Aorta (tissue), 5 donors: Measurements from ENCODE around the gene AR. TPM values are rescaled to one million over a fixed set of nuclear protein-coding genes. Genes with fewer than 3 reads are reported as not detected.

Experiments used
- ATAC-seq: fragments of 200-7000 bp; cut with Tn5 transposase; one replicate; pipeline ENCODE4 v1.9.1; 2022; ENCODE audit warnings: moderate library complexity; ENCODE audit not compliant: low FRiP score
- DNase-seq, 2 donors: peaks; one replicate each; pipeline ENCODE4 v3.0.0-alpha.2; 2020
- H3K27ac ChIP-seq, 2 donors: one replicate each; pipeline ENCODE4 v1.5.1; 2013; ENCODE audit warnings: low read length in 2 of 2, mild to moderate bottlenecking in 2 of 2, moderate library complexity in 2 of 2, control low read depth in 1 of 2, inconsistent platforms in 1 of 2, low read depth in 1 of 2
- H3K27me3 ChIP-seq, 2 donors: one replicate each; pipeline ENCODE4 v1.6.1; 2013; ENCODE audit warnings: control low read depth in 1 of 2, low read length in 1 of 2, mild to moderate bottlenecking in 1 of 2, moderate library complexity in 1 of 2; ENCODE audit not compliant: insufficient read depth in 2 of 2, control insufficient read depth in 1 of 2
- H3K36me3 ChIP-seq, 2 donors: one replicate each; pipeline ENCODE4 v1.6.1; 2013; ENCODE audit warnings: control low read depth in 1 of 2, low read length in 1 of 2, mild to moderate bottlenecking in 1 of 2; ENCODE audit not compliant: insufficient read depth in 2 of 2, control insufficient read depth in 1 of 2
- H3K4me1 ChIP-seq, 2 donors: one replicate each; pipeline ENCODE4 v1.6.1; 2013; ENCODE audit warnings: low read length in 2 of 2, control low read depth in 1 of 2, mild to moderate bottlenecking in 1 of 2, moderate library complexity in 1 of 2; ENCODE audit not compliant: insufficient read depth in 2 of 2, control insufficient read depth in 1 of 2
- H3K4me3 ChIP-seq, 2 donors: one replicate each; pipeline ENCODE4 v1.5.1; 2013; ENCODE audit warnings: low read length in 2 of 2, control low read depth in 1 of 2, mild to moderate bottlenecking in 1 of 2
- H3K9me3 ChIP-seq: one replicate; pipeline ENCODE4 v1.6.1; 2013; ENCODE audit warnings: mild to moderate bottlenecking, low read length; ENCODE audit not compliant: control insufficient read depth
- WGBS, 2 donors: extraction: QIAGEN DNeasy Blood & Tissue Kit; methylation state at CpG; one replicate each; pipeline ENCODE4 v1.1.7; 2013; 5-methylcytosine and 5-hydroxymethylcytosine counted together
- intact Hi-C, 2 donors: fragments of 100-400 bp; cut with DNase I; formaldehyde crosslinking; loops; one replicate each; pipeline versions ENCODE4 v1.14.2 to v1.15.0; 2022
- long read RNA-seq, 2 donors: library from polyadenylated mRNA; unstranded; transcript quantifications; one replicate each; pipeline ENCODE4 v2.0.0, GENCODE V29; 2020 to 2021
- polyA plus RNA-seq, 2 donors: library from polyadenylated mRNA; stranded (reverse); fragments of 200-250 nt; gene quantifications; one replicate each; pipeline ENCODE4 v1.2.3, GENCODE V29; 2013
- total RNA-seq, 2 donors: library from RNA; stranded (reverse); fragmentation: NEBNext Ultra II Directional; extraction: Animal tissue kit (Norgen Biotek cat#: 25700); gene quantifications; one replicate each; pipeline ENCODE4 v1.2.1, GENCODE V29; 2021
- donor health status: healthy with polysubstance abuse.
- donor health status: Bipolar disorder and iron deficiency.
- donor health status: DM: no; HTN: no; CAD: no.
- donor health status: DM: no; HTN: no; CAD: no.
- donor health status: DM: yes; HTN: yes; CAD: no.

The AR gene, protein sequence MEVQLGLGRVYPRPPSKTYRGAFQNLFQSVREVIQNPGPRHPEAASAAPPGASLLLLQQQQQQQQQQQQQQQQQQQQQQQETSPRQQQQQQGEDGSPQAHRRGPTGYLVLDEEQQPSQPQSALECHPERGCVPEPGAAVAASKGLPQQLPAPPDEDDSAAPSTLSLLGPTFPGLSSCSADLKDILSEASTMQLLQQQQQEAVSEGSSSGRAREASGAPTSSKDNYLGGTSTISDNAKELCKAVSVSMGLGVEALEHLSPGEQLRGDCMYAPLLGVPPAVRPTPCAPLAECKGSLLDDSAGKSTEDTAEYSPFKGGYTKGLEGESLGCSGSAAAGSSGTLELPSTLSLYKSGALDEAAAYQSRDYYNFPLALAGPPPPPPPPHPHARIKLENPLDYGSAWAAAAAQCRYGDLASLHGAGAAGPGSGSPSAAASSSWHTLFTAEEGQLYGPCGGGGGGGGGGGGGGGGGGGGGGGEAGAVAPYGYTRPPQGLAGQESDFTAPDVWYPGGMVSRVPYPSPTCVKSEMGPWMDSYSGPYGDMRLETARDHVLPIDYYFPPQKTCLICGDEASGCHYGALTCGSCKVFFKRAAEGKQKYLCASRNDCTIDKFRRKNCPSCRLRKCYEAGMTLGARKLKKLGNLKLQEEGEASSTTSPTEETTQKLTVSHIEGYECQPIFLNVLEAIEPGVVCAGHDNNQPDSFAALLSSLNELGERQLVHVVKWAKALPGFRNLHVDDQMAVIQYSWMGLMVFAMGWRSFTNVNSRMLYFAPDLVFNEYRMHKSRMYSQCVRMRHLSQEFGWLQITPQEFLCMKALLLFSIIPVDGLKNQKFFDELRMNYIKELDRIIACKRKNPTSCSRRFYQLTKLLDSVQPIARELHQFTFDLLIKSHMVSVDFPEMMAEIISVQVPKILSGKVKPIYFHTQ
- 10 to 100 TPM; 12.8 to 17.9 TPM for total RNA-seq
- 1 to 10 TPM; 1.6 to 5.0 TPM for polyA plus RNA-seq
- long read RNA-seq, donor 1, full-length matches to known transcripts = 9 of 23 reads
- long read RNA-seq, donor 1, partial matches to known transcripts = 3 of 23 reads
- long read RNA-seq, donor 1, other reads (novel, unspliced or antisense) = 11 of 23 reads
- long read RNA-seq, donor 2, full-length matches to known transcripts = 2 of 17 reads
- long read RNA-seq, donor 2, partial matches to known transcripts = 1 of 17 reads
- long read RNA-seq, donor 2, other reads (novel, unspliced or antisense) = 14 of 17 reads

DNA sequence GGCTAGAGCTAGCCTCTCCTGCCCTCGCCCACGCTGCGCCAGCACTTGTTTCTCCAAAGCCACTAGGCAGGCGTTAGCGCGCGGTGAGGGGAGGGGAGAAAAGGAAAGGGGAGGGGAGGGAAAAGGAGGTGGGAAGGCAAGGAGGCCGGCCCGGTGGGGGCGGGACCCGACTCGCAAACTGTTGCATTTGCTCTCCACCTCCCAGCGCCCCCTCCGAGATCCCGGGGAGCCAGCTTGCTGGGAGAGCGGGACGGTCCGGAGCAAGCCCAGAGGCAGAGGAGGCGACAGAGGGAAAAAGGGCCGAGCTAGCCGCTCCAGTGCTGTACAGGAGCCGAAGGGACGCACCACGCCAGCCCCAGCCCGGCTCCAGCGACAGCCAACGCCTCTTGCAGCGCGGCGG is at the start of gene AR:
Gene AR, plus strand, starts transcription at position 204 of the 400 bp plus-strand sequence. CDS start 1,126 bp downstream, outside the sequence.
- no peaks in the 10 kb centered on the region for H3K4me1 ChIP-seq
- peak within 1 kb of the TSS; percentile 52 to 68 for H3K4me3 ChIP-seq
- intact Hi-C loops = loop anchor here in 1 of 2 donors (5.0 to 10.0 kb wide), 2 partner anchors 181 to 238 kb away; no protein-coding TSS in a partner anchor
- peak; percentile 84 to 90 for DNase-seq
- no peaks in the 10 kb centered on the region for H3K36me3 ChIP-seq
- ATAC-seq = peak; percentile 83
- H3K27ac ChIP-seq = peak within 1 kb of the TSS in 1 of 2 donors; percentile 65
- WGBS, 2 donors = 0 to 33% methylated on average over 29 to 30 of the region's 30 CpGs
- no peaks in the 10 kb centered on the region for H3K27me3 ChIP-seq
- H3K9me3 ChIP-seq = no peaks in the 10 kb centered on the region

DNA sequence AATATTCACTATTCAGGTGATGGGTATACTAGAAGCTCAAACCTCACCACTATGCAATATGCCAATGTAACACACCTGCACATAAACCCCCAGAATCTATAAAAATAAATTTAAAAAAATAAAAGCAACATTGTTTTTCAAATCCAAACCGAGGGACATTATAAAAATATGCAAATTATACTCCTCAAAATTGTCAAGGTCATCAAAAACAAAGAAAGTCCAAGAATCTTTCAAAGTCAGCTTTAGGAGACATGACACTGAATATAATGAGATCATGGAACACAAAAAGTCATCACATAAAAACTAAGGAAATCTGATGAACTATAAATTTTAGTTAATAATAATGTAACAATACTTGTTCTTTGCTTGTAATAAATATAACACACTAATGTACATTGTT is 43.2 kb upstream of the AR start:
- no peak overlapping the region for H3K27ac ChIP-seq
- intact Hi-C loops = no loop called here
- DNase-seq (no peak), ATAC-seq (no peak)
- no peak overlapping the region for H3K4me3 ChIP-seq
- H3K36me3 ChIP-seq = no peaks in the 10 kb centered on the region
- H3K9me3 ChIP-seq = no peaks in the 10 kb centered on the region
- H3K4me1 ChIP-seq = no peaks in the 10 kb centered on the region
- no peaks in the 10 kb centered on the region for H3K27me3 ChIP-seq
- 21 to 64% methylated on average over 1 of the region's 1 CpG for WGBS, 2 donors

DNA sequence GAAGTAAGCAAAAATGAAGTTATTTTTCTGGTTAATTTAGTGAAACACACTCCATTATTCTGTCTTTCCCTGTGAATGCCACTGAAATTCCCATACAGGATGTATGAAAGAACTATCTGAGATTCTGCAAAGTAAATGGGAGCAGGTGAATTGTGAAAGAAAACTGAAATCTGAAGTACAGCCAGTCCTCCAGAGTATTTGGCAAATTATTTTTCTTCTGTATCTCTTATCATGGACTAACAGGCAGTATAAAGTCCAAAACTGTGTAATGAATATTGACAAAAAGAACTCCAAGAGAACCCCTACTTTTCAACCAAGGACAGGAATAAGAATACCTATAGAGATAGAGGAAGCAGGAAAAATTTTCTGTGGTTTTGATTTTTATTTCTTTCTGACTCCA is 40.8 kb upstream of the AR start:
- no peak overlapping the region for H3K27ac ChIP-seq
- H3K9me3 ChIP-seq = no peaks in the 10 kb centered on the region
- ATAC-seq (no peak), DNase-seq (no peak)
- intact Hi-C loops = no loop called here
- H3K36me3 ChIP-seq = no peaks in the 10 kb centered on the region
- no peaks in the 10 kb centered on the region for H3K27me3 ChIP-seq
- H3K4me3 ChIP-seq = no peak overlapping the region
- no peaks in the 10 kb centered on the region for H3K4me1 ChIP-seq

DNA sequence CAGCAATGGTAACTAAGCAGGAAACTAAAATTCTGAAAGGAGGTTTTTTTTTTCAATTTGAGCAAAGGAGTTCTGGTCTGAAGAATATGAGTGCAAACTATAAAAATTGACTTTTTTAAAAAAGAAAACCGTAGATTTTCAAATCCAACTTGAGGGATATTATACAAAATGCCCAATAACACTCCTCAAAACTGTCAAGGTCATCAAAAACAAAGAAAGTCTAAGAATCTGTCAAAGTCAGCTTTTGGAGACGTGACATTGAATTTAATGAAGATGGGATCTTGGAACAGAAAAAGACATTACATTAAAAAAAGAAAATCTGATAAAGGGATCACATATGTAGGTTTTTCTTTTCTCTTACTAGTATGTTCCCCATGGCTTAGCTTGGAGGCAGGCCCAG is 40.4 kb upstream of the AR start:
- no peak overlapping the region for H3K4me3 ChIP-seq
- H3K27ac ChIP-seq = no peak overlapping the region
- ATAC-seq (no peak), DNase-seq (no peak)
- intact Hi-C loops = no loop called here
- no peaks in the 10 kb centered on the region for H3K27me3 ChIP-seq
- no peaks in the 10 kb centered on the region for H3K4me1 ChIP-seq
- WGBS, 2 donors = 53 to 85% methylated on average over 2 of the region's 2 CpGs
- no peaks in the 10 kb centered on the region for H3K9me3 ChIP-seq
- H3K36me3 ChIP-seq = no peaks in the 10 kb centered on the region

DNA sequence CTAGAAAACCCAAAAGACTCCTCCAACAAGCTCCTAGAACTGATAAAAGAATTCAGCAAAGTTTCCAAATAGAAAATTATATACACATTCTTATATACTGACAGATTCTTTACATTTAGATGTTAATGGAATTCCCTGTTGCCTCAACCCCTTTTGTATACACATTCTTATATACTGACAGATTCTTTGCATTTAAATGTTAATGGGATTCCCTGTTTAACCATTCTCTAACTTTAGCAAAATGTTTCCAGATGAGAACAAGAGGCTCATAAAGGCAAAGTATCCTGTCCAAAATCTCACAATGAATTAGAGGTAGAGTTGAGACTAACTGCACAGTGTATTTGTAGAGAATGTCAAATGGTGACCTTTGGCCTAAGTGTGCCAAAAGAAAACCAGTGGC is 23.1 kb upstream of the AR start:
- Histone ChIP-seq H3K36me3 (no peaks in the 10 kb centered on the region), H3K4me1 (peaks cover 2 to 6% of the 10 kb centered on the region in 2 donors), H3K27ac (no peak overlapping the region), H3K27me3 (no peaks in the 10 kb centered on the region), H3K4me3 (no peak overlapping the region), H3K9me3 (no peaks in the 10 kb centered on the region)
- DNase-seq (no peak), ATAC-seq (no peak)
- intact Hi-C loops = no loop called here

DNA sequence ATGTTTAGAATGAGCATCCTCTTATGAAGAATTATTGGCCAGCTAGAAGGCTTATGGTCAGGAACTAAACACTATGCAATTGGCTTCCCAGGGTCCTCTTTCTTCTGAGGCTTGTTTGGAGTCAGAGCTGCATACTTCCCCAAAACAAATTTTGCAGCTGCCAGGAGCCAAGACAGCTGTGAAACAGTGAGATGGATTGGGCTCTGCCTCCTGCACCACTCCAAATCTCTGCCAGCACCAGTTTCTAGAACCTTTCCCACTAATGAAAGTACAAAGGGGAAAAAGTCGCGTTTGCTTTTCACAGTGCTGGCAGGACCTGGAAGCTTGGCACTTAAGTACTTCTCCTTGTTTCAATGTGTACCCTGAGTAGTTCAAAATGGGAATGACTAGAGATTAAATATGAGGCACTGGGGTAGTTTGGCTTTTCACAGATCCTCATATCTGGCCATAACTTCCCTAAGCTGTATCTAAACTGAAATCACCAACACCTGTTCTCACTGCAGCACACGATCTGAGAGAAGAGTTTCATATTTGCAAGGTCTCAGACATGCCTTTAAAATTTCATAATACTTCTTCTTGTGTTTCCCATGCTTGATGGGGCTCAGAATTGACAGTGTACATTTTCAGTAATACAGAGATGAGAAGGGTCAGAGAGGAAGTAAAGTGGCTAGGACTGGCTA is 20.7 kb upstream of the AR start:
- Histone ChIP-seq H3K36me3 (no peaks in the 10 kb centered on the region), H3K27me3 (no peaks in the 10 kb centered on the region), H3K4me3 (peak overlapping the region in 1 of 2 donors; percentile 26), H3K27ac (no peak overlapping the region), H3K4me1 (peaks cover 2 to 6% of the 10 kb centered on the region in 2 donors), H3K9me3 (no peaks in the 10 kb centered on the region)
- intact Hi-C loops = no loop called here
- ATAC-seq (no peak), DNase-seq (no peak)
- WGBS, 2 donors = 5 to 15% methylated on average over 3 of the region's 3 CpGs

DNA sequence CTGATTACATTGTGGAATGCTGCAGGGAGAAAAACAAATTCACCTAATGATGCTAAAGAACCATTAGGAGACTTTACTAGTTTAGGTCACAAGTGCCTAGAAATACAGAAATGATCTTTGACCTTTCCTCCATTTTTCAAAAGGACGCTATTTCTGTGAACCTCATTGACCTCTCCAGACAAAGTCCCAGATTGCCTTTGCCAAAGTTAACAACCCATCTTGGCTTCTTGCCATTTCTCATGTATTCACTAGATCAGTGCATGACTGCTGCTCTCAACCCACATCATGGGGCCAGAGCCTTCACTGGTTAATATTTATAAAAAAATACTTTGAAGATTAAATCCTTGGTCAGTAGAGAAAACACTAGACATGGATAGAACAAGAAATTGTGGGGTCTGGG is 19.9 kb upstream of the AR start:
- Histone ChIP-seq H3K27me3 (no peaks in the 10 kb centered on the region), H3K36me3 (no peaks in the 10 kb centered on the region), H3K9me3 (no peaks in the 10 kb centered on the region), H3K27ac (no peak overlapping the region), H3K4me3 (no peak overlapping the region), H3K4me1 (peaks cover 2 to 6% of the 10 kb centered on the region in 2 donors)
- intact Hi-C loops = no loop called here
- no peak for DNase-seq
- no peak for ATAC-seq
- WGBS, 2 donors = 3 to 6% methylated on average over 1 of the region's 1 CpG

DNA sequence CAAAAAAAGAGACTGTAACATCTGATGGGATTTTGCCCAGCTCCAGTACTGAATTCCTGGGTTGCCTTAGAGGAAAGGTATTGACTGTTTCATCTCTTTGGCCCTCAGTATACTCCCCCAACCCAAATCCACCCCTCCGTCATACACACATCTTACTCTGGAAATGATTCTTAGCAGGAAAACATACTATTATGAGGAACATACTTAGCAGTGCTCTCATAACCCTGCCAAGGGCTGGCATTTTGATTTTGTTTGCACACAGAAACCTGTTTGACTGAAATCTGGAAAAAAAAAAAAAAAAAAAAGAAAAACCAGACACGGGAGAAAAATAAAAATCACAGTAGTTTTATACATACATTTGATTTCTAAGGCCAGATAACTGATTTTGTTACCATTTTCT is 19.4 kb upstream of the AR start:
- H3K4me3 ChIP-seq = no peak overlapping the region
- no peaks in the 10 kb centered on the region for H3K27me3 ChIP-seq
- H3K36me3 ChIP-seq = no peaks in the 10 kb centered on the region
- no peak for DNase-seq
- no peak overlapping the region for H3K27ac ChIP-seq
- intact Hi-C loops = no loop called here
- H3K4me1 ChIP-seq = peaks cover 2 to 6% of the 10 kb centered on the region in 2 donors
- H3K9me3 ChIP-seq = no peaks in the 10 kb centered on the region
- no peak for ATAC-seq
- WGBS, 2 donors = 17 to 34% methylated on average over 2 of the region's 2 CpGs
